Stimulated activated CD8-positive, alpha-beta memory T cell treated with anti-CD3 and anti-CD28 coated beads, Interleukin-15, amount 100 ng/mL, for 24 hours (primary cell): ENCODE measurements around the gene NDUFA8.
A peak's percentile ranks its signal among the peaks of the same experiment; 100 is the strongest.

ENCODE experiments used
- DNase-seq: peaks from one replicate; pipeline ENCODE4 v3.0.0-alpha.2; 2020; ENCODE audit warnings: low read depth

Gene NDUFA8

DNA sequence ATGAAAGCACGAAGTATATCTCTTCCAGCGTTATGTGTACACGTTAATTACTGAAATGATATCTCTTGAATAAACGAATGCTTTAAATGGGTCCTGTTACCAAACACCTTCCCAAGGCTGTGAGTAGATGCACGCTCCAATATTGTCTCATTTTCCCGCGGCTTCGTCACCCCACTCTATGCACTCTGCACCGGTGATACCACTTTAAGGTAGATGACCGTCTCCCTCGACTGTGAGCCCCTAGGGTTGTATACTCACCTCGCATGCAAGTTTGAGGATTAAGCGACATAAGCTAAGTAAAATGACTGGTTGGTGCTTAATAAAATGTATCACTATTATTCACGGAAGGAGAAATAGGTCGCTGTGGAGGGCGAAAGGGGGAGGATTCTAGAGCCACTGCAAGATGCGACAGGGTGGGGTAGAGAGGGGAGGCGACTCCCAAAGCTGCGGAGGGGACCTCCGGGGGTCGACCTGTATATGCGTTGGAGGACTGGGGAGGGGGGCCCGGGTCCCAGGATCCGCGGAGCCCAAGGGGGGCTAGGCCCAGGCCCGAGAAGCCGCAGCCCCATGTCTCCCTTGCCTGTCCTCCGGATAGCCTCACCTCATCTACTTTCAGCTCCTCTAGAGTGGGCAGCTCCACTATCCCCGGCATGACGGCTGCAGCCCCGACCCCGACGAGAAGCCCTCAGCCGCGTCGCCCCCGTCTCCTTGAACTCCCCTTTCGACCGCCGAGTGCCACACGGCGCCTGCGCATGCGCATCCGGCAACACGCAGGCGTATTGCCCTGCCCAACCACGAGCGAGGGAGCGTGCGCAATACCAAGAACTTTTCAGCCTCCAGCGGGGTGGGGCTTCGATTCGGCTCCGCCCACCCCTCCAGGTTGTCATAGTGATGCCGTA is at the start of gene NDUFA8, which contains the start of gene MORN5:
Gene NDUFA8 (minus strand): TSS at position 754 of the 899 bp plus-strand sequence. CDS start 102 bp downstream, at position 652.
Gene MORN5 (plus strand): TSS at position 883 of the 899 bp plus-strand sequence. CDS start 65 bp downstream, outside the sequence.
- peak; percentile 85 for DNase-seq

GRCh38 chr9:122207096-122207495 is 47.5 kb upstream of the NDUFA8 start:
- no peak for DNase-seq

GRCh38 chr9:122206118-122207046 is 46.8 kb upstream of the NDUFA8 start:
- no peak for DNase-seq

DNA sequence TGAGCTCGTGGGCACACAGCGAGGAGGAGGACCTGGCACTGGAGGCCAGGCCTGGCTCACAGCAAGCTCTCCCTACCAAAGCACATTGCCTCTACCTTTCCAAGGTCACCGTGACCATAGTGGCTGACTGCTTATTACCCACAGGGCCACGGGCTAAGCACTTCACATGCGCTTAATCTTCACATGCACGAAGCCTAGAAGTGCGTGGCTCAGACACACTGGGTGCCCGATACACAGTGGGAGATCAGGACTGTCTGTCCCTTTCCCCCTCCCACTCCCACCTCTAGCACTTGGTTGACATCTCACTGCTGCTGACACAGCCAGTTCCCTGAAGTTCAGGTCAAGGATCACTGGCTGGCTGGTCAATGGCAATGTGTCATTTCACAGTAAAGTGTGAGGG is 45.6 kb upstream of the NDUFA8 start:
- DNase-seq, result no peak

DNA sequence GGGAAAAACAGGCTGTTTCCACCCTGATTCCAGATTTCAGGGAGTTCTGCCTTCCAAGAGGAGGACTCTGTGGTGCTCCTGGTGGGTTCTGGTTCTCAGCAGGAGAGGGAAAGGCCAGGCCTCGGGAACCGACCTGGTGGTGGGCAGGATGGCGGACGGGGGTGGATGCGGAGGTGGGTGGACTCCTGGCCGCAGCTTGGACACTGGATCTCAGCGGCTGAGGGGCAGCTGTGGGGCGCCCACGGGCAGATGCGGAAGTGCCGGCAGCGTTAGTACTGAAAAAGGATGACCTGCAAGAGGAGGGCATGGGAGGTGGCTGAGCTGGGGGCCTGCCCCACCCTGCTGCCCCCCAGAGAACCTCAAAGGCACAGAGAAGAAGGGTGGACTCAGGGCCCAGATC is 44.9 kb upstream of the NDUFA8 start:
- DNase-seq, result no peak

DNA sequence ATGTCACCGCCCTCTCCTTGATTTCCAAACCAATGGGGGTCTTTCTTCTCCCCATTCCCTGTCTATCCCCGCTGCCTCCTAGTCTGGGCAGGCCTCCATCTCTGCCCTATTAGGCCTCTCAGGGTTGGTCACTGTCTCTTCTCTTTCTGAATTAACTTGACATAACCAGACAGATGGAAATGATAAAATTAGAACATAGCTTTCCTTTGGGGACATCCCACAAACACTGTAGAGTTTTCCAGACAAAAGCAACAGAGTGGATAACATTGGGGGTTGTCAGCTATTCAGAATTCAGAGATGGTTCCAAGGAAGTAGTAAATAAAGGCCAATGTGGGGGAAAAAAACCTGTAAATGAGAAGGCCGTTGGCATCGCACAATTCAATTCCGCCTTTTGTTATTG is 44.5 kb upstream of the NDUFA8 start:
- no peak for DNase-seq

GRCh38 chr9:122202111-122202510 is 42.5 kb upstream of the NDUFA8 start:
- no peak for DNase-seq

GRCh38 chr9:122201641-122202040 is 42.1 kb upstream of the NDUFA8 start:
- no peak for DNase-seq

- no peak for DNase-seq
These were observed 41.5 kb upstream of the NDUFA8 start for GRCh38 chr9:122200960-122201595.

DNA sequence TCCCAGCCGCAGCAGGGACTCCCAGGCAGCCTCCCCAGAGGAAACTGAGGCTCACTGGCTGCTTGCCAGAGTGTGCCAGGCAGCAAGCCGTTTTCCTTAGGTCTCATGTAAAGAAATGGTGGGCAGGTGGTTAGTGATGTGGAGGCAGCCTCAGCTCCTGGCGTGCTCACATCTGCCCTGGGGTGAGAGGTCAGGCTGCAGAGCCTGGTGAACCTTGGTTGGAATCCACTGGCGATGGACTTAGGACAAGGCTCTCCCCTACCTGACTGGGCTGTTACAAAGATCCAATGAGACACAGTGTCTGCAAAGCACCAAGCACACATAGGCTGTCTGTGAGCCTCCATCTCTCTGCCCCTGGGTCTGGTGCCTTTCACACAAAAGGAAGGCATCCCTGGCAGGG is 38.3 kb upstream of the NDUFA8 start:
- no peak for DNase-seq

DNA sequence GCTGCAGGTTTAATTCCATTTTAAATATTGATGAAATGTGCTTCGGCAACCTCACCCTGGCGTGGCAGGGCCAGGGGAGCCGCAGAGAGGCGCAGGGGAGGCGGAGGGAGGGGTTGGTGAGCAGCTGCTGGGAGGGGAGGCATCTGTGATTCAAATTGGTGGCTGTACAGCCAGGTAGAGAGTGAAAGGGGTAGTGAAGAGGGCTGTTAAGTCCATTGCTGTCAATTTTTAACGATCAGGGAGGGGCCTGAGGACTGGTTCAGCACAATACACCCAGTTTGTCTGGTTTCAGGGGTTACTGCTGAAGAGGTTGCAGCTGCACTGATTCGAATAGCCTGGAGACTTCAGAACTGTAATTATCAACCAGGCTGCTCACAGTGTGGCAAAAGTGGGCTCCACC is 37.8 kb upstream of the NDUFA8 start:
- no peak for DNase-seq

DNA sequence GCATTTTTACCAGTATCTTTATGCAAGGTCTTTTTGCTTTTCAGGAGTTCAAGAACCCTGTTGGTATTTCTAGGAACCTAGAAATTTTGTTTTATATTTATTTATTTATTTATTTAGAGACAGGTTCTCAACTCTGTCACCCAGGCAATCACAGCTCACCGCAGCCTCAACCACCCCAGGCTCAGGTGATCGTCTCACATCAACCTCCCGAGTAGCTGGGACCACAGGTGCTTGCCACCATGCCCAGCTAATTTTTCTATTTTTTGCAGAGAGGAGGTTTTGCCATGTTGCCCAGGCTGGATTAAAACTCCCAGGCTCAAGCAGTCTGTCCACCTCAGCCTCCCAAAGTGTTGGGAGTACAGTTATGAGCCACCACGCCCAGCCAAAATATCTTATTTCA is 36.3 kb upstream of the NDUFA8 start:
- no peak for DNase-seq

GRCh38 chr9:122193651-122194050 is 34.1 kb upstream of the NDUFA8 start:
- DNase-seq, result no peak

- DNase-seq, result no peak
These were observed 33.4 kb upstream of the NDUFA8 start for GRCh38 chr9:122192914-122193525.

DNA sequence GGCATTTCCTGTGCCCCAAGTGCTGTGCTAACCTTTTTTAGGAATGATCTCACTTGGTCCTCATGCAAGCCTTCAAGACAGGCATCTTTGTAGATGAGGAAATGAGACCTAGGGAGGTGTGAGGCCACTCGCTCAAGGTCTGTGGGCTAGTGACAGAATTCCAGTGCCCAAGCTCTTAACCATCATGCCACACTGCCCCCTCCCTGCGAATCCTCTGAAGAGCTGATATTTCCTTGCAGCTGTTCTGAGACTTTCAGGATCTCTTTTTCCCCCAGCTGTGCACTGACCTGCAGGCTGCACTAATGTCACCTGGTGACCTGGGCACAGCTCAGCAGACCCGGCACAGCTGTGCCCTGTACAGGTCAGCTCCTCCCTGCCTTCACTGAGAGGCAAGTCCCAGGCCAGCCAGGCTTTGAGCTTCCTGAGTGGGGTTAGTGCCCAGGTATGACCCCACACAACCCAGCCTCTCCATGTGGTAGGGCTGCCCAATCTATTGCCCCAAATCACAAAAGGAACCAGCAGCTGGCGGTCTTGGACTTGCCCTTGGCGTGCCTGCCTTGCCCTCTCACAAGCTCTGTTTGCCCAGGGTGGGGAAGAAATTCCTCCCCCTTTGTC is 32.8 kb upstream of the NDUFA8 start:
- DNase-seq, result no peak

DNA sequence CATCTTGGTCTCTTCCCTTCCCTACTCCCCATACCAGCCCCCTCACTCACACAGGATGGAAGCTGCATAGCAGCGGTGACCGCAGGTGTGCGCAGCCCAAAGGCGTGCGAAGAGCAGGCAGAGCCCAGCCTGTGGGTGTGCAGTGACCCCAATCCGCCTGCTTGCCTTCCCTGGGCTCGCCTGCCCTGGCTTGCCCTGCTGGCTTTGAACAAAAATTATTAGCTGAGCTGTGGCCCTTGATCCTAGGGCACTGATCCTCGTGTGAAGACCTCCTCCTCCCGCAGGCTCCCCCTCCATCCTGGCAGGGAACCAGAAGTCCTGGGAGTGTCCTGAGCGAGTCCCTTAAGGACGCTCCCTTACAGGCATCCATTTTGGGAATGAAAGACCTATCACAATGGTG is 32.0 kb upstream of the NDUFA8 start:
- DNase-seq, result no peak

- DNase-seq, result no peak
These were observed 31.2 kb upstream of the NDUFA8 start for GRCh38 chr9:122190597-122191381.

- no peak for DNase-seq
These were observed 28.8 kb upstream of the NDUFA8 start for GRCh38 chr9:122188369-122188768.

DNA sequence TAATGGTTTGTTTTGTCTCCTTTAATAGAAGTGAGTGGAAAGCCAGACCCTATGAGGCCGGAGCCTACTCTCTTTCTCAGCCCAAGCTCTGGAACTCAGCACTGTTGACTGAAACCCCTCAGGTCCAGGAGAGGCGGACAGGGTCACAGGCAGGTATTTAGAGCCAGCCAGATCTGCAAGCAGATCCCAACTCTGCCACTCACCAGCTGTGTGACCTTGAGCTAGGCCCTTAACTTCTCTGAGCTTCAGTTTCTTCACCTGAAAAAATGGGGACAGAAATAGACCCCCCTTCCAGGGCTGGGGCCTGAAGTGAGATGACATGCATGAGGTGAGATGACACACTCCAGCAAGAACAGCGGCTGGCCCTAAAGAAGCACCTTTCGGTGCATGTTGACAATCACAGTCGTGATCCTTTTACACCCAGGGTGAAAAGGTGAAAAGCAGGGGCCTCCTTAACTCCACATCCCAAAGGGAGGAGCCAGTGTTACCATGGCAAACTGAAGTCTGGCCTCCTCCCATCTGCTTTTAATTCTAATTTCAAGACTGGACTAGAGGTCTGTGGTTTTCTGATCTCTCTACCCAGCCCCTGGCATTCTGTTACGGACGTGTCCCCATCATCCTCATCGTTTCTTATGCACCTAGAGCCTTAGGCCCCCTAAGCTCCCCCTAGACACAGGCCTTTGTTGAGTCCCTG is 27.3 kb upstream of the NDUFA8 start:
- DNase-seq, result no peak

DNA sequence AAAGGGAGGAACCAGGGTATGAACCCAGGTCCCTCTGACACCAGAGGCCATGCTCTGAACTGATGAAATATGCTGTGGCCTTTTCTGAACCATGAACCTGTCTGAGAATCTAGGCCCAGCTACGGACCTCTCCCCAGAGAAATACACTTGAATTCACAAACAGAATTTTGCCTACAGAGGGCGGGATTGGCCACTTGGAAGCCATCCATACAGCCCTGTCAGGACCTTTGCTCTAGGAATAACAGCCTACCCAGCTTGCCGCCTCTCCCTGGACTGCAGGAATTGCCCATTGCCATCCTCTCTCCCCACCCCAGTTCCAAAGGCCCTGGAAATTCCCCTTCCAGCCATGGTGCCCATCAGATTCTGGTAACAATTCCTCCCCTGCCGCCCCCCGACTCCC is 26.7 kb upstream of the NDUFA8 start:
- DNase-seq, result no peak
